NCI-H2196 treated with DMSO at 0.1 percent for 48 hours (cell line): ENCODE measurements around the gene ZSCAN12.

Experiments used
- DNase-seq: peaks from one replicate; lab custom pipeline; 2025; ENCODE audit not compliant: unreplicated experiment; lab: John Stamatoyannopoulos, UW

The ZSCAN12 gene

GRCh38 chr6:28333047-28333446, 66.5 kb downstream of the ZSCAN12 start:
- DNase-seq: no peak

DNA sequence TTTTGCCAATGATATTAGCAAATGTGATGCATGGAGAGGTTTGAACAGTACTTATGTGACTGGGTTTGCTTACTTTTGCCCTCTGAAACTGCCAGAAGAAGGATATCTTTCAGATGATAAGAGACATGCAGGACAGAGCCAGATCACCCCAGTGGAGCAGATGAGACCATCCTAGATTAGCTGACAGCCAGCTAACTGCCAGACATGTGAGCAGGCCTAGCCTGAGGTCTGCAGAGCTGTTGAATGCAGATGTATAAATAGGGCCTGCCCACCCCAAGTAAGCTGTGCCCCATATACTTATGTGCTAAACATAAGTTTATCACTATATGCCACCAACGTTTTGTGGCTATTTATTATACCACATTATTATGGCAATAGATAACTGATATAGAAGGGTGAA, 69.5 kb downstream of the ZSCAN12 start:
- no peak for DNase-seq
